NCI-H526 treated with DMSO at 0.1 percent for 48 hours (cell line): ENCODE results near the gene RCAN3.
"Not testable (repeated sequence)": the region's sequence is repeated elsewhere in the genome, so short reads cannot be mapped to it uniquely, and the experiment has no call there.

Experiments
- DNase-seq: peaks from one replicate; lab custom pipeline; 2025; lab: John Stamatoyannopoulos, UW

The RCAN3 gene

DNA sequence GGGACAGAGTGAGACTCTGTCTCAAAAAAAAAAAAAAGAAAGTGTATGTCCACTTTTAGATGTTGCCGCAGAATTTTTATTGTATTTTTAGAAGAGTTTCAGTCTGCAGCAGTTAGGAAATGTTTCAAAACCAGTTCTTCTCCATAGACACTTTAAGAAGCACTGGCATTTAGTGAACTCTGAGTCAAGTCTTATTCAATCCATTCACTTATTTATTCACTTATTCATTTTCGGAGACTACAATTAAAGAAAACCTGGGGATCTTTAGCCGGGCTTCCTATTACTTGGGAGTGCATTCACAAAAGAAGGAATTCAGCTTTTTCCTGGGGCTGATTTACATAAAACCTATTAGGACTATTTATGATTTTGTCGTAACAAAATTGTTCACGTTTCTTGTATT is 12.3 kb downstream of the RCAN3 start:
- no peak for DNase-seq

DNA sequence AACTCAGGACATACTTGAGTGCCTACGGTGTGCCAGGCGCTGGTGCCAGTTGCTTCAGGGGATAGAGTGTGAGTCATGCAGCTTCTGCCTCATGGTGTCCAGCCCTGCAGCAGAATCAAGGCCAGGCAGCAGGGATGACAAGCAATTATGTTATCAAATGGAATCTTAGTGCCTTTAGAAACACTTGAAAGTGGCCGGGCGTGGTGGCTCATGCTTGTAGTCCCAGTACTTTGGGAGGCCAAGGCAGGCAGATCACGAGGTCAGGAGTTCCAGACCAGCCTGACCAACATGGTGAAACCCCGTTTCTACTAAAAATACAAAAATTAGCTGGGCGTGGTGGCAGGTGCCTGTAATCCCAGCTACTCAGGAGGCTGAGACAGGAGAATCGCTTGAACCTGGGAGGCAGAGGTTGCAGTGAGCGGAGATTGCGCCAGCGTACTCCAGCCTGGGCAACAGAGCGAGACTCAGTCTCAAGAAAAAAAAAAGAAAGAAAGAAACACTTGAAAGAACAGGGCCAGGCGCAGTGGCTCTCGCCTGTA is 13.1 kb downstream of the RCAN3 start:
- DNase-seq = not testable (repeated sequence)

DNA sequence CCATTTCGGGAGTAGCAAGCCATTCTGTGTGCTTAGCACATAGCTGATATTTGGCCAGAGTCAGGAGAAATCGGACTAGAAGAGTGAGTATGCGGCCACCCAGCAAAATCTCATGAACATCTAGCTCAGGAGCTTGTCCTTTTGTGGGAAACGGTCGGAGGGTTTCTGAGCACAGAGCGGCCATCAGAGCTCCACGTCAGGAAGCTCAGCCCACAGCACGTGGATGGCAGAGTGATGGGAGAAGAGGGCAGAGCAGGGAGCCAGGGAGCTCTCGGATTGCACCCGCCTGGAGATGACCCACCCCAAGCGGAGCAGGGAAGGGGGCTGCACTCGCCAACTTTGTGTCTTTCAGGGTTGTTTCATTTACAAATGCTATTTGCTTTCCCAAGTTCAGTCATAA is 13.9 kb downstream of the RCAN3 start:
- DNase-seq = no peak

DNA sequence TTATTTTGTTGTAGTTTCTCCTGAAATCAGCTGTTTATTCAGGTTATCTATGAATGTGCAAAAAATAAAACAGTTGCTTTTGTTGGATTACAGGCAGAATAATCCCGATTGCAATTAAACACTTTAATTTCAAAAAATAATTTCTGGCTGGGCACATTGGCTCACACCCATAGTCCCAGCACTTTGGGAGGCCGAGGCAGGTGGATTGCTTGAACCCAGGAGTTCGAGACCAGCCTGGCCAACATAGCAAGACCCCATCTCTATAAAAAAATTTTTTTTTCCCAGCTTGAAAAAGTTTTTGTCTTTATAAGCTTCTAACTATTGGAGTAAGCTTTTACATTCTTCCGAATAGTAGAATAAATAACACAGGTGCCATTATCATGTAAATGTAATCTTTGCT is 15.3 kb downstream of the RCAN3 start:
- no peak for DNase-seq

DNA sequence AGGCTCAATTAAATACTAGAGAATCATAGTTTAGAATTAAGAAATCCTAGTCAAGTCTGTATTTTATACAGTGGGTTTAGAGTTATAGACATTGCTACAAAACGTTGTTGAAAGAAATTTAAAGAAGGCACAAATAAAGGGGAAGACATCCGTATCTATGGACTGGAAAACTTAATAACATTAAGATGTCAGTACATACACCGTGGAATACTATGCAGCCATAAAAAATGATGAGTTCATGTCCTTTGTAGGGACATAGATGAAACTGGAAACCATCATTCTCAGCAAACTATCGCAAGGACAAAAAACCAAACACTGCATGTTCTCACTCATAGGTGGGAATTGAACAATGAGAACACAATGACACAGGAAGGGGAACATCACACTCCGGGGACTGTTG is 17.6 kb downstream of the RCAN3 start:
- DNase-seq = not testable (repeated sequence)

DNA sequence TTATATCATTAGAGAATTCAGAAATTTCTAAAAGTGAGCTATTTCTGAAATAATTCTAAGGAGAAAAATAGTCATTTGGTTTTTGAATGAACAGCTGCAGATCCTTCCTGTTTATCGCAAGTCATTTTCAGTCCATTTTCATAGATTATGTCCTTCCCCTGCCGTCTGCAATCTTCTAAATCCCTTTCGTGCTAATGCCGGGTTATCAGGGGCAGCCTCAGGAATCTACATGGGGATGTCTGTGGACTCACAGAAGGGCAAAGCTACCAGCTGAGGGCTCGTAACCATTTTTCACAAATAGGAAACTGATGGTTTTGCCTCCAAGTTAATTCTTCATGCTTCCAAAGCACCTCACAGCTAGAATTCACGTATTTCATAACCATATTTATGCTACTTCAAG is 23.0 kb downstream of the RCAN3 start:
- DNase-seq = no peak

DNA sequence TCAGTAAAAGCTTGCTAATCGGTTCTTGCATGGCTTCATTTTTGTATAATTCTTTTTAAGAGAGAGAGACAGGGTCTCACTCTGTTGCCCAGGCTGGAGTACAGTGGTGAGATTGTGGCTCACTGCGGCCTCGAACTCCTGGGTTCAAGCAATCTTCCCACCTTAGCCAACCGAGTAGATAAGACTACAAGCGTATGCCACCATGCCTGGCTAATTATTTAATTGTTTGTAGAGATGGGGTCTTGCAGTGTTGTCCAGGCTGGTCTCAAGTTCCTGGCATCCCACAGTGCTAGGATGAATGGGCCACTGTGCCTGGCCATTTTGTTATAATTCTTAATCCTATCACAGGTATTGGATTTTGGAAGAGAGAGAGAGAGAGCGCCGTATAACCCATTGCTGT is 23.4 kb downstream of the RCAN3 start:
- no peak for DNase-seq

DNA sequence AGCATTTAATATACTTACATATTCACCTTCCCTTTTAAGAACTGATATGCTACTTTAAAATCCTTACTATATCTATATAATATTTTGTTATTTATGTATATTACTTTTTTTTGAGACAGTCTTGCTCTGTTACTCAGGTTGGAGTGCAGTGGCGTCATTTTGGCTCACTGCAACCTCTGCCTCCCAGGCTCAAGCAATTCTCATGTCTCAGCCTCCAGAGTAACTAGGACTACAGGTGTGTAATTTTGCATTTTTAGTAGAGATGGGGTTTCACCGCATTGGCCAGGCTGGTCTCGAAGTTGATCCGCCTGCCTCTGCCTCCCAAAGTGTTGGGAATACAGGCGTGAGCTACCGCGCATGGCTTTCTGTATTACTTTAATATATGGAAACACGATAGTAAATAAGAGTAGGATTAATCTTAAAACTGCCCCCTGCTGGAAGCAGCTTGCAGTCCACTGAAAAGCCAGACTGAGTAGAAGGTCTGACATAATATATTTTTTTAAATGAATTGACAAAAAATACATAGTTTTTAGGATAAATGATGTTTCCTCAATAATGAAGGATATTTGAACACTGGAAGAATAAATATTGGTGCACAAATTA is 24.4 kb downstream of the RCAN3 start:
- DNase-seq = no peak

DNA sequence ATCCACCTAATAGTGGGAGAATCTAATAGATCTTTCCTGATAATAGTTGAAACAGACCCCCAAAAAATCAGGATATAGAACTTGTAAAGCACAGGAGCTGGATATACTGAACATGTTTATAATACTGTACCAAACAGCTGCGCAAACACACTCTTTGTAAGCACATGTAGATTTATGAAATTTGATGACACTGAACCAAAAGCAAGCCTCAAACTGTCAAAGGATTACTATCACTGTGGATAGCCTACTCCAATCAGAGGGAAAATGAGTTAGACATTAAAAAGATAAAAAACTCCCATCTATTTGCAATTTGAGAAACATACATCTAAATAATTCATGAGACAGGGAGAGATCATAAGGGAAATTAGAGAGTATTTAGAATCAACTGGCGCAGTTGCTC is 26.1 kb downstream of the RCAN3 start:
- DNase-seq = peak; percentile 95

DNA sequence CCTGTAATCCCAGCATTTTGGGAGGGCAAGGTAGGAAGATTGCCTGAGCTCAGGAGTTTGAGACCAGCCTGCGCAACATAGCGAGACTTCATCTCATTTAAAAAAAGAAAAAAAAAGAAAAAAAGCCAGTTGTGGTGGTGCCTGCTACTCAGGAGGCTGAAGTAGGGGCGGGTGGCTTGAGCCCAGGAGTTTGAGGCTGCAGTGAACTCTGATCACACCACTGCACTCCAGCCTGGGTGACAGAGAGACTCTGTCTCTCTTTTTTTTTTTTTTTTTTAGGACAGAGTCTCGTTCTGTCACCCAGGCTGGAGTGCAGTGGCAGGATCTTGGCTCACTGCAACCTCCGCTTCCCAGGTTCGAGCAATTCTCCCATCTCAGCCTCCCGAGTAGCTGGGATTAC is 26.7 kb downstream of the RCAN3 start:
- DNase-seq = not testable (repeated sequence)

DNA sequence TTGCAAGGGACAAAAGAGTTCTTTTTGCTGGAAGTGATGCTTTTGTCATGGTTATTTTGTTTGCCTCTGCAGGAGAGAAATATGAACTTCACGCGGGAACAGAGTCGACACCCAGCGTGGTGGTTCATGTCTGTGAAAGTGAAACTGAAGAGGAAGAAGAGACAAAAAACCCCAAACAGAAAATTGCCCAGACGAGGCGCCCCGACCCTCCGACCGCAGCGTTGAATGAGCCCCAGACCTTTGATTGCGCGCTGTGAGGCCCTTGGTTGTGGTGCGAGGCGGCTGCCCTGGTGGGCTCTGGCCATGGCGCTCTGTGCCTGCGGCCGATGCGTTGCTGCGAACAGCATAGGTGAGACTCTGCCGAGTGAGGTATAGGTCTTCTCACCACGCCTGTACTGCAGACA is 32.4 kb downstream of the RCAN3 start:
- DNase-seq = peak; percentile 52

DNA sequence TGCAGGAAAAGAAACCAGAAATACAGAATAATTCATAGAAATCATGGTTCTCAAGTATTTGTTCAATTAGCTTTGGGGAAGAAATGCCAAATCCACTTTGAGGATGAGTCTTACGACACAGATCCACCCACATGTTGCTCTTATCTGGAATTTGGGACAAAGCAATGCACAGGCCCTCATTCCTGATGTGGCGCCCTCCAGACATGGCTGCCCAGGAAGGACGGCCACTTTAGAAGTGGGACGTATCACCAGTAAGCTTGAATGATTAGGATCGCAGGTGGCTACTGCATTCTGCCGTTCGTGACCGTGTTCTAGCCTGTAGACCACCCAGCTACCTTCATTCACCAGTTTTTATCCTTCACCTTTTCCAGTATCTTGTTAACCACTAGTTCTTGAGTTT is 33.1 kb downstream of the RCAN3 start:
- peak; percentile 54 for DNase-seq

DNA sequence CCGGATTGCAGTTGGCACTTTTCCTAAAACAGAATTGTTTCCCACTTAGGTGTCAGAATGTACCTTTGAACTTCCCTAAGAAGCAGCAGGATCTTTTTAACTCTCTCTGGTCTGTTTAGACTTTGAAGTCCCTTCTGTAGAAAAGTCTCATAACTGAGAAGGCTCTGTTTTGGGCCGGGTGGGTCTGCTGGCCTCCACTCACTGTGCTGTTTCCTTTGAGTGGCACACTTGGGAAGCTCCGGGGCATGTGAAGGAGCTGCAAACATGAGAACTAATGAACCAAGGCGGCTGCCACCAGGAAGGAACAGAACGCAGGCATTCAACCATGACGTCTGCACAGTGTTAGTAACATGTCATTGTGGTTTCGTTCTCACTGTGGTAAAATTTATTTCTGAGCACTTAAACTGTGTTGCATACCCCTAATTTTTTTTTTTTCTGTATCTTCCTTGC is 33.8 kb downstream of the RCAN3 start:
- DNase-seq = peak; percentile 98

DNA sequence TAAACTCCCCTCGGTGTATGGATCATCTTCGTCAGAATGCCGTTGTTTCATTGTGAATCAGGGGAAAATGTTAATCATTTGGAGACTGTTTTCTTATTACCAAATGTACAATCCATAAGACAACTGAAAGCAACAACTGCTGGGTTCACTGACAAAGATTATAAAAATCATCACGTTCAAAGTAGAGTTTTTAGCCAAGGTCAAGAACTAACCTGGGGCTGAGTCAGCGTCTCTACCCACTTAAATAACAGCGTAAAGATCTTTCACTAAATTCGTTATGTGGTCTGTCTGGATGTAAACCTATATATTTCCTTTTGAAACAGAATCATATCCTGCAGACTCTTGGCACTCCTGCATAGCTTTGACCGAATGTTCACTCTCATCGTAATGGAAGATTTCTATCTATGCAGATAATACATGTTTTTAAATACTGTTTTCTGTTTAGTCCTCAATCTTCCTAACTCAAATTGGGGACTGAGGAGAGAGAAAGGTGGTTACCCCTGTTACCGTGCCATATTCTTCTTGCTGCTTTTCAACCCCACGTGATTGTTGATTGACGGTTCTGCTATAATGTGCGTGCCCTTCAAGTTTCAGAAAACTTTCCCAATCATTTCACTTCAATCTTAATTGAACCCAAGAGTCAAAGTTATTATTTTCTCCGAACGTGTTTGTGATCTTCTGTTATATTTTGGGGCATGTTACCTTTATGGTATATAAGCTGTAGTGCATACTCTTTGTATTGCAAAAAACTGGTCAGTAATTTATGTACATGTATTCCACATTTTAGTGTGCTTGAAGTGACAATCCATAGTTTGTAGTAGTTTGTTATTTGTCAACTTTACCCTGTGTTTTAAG is 37.6 kb downstream of the RCAN3 start:
- DNase-seq = no peak

DNA sequence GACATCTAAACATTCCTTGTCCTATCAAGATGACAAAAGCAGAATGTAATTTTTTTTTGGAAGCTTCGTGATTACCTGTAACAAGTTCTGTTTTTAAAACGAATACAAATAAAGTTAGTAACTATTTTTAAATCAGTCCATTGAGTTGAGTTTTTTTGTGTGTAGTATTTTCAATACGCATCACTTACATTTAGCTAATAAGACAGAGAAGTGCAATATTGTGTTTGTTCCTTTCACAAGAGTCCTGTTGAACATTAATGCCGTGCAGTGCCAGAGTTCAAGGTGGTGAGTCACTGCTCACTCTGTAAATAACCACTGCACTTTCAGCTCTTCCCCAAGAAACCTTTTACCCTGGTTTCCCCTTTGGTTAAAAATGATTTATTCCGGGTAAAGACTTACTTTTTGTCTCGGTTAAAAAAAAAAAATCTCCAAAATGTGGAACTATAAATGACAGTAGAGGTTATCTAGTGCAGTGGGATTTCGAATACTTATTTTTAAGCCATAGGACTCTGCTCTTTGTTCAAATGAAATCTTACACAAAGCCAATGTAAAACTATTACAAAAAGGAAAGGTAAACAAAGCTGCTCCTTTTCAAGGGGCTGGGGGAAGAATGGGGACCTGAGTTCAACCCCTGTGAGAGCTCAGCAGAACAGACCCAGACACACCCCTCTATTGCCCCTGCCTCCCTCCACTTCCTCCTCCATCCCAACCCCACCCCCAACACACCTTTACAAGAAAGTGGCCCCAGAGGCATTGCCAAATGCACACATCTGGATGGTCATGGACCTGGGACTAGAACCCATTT is 38.5 kb downstream of the RCAN3 start:
- DNase-seq = no peak

DNA sequence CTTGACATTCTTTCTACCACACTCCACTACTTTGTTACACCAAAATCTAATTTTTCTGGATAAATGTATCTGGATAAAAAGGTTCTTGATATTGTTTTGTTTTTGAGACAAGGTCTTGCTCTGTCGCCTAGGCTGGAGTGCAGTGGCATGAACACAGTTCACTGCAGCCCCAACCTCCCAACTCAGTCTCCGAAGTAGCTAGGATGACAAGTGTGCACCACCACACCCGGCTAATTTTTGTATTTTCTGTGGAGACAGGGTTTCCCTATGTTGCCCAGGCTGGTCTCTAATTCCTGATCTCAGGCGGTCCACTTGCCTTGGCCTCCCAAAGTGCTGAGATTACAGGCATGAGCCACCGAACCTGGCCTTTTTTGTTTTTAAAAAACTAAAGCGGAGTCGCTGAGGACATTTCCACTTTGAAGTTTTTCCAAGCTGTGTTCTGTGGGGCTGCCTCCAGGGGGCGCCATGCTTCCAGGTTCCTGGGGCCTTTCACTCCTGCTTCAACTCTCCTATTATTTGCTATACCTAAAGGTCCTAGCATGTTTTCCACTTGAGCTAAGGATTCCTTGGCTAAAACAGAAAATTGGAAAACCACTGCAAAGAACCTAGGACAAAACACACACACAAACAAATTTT is 39.2 kb downstream of the RCAN3 start:
- DNase-seq = no peak

DNA sequence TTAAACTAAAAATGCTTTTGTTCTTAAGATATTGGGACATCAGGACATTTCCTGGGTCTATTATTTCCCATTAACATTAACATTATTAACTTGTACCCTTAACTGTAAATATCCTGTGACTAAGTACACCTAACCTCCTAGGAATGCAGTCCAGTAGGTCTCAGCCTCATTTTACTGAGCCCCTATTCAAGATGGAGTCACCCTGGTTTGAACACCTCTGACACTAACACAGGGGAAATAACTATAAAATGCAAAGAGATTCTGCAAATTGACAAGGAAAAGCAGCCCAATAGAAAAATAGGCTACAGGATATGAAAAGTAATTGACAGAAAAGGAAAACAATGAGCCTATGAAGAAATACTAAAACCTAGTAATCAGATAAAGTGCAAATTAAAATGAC is 41.6 kb downstream of the RCAN3 start:
- no peak for DNase-seq

DNA sequence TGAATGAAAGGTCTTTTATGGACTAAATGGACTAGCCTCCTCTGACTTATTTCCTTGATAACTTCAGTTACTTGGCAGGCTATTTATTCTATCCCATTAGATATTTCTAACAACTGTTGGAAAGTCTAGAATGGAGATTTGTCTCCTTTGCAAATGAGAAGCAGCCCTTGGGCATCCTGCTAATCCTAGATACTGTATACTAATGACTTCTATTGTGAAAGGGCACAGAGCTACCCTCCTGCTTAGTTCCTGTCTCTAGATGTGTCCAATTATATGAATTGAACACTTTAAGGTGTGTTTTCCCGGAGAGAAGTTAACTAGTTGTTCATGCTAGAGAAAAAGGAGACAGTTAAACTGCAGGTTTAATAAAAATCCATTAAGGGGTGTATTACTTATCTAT is 43.0 kb downstream of the RCAN3 start:
- peak; percentile 18 for DNase-seq

DNA sequence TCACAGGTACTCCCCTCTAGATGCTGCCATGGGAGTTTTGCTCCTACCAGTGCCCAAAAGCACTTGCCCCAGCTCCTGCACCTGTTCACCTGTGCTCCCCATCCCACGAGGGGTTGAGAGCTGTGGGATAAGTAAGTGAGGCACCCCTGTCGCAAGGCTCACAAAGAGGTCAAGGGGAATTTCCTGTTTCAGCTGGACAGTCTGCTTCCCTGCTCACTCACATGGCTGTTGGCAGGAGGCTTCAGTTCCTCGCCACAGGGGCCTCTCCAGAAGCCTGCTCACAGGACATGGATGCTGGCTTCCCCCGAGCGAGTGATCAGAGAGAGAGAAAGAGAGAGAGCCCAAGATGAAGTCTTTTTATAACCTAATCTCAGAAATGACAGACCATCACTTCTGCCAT is 44.6 kb downstream of the RCAN3 start:
- no peak for DNase-seq

DNA sequence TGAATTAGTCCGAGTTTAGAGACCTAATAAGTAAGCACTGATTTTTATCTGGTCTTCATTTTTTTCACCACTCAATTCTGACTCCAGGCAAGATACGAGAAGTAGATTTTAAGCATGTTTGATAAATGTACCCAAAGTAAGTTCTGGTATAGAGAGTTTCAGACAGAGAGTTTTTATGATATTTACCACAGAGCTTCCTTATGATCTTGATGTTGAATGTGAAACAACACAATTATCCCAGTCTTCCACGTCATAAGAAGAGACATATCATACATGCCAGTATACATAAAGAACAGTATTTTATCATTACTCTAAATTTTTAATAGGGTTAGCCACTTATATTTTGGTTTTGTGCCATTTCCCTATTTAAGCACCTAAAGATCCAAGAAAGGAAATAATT is 45.4 kb downstream of the RCAN3 start:
- no peak for DNase-seq

DNA sequence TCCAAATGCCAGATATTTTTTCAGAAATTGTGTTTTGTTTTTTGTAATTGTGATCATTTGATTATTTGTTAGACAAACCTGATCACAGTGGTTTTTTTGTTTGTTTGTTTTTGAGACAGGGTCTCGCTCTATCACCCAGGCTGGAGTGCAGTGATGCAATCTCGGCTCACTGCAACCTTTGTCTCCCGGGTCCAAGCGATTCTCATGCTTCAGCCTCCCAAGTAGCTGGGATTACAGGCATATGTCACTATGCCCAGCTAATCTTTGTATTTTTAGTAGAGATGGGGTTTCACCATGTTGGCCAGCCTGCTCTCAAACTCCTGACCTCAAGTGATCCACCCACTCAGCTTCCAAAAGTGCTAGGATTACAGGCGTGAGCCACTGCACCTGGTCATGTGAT is 46.6 kb downstream of the RCAN3 start:
- DNase-seq = not testable (repeated sequence)
